Retina (tissue), 1 donor: ENCODE measurements around the gene ULK3.
"Not testable (repeated sequence)": the region's sequence is repeated elsewhere in the genome, so short reads cannot be mapped to it uniquely, and the experiment has no call there.

Experiments used
- DNase-seq: peaks from one replicate; pipeline ENCODE4 v3.0.0-alpha.2; 2016

The ULK3 gene

GRCh38 chr15:74842581-74843444, at the start of gene ULK3:
TSS of gene ULK3 (minus strand) at chr15:74843156. CDS start at chr15:74843105, 51 bp downstream.
- peak; percentile 96 for DNase-seq

GRCh38 chr15:74892313-74892712, 49.4 kb upstream of the ULK3 start:
- DNase-seq = no peak

- no peak for DNase-seq
Observed at GRCh38 chr15:74891469-74891868, 48.5 kb upstream of the ULK3 start.

GRCh38 chr15:74890665-74890960, 47.7 kb upstream of the ULK3 start:
- DNase-seq = no peak

- peak; percentile 95 for DNase-seq
Observed at GRCh38 chr15:74889883-74890664, 47.1 kb upstream of the ULK3 start, which contains the start of gene MPI. TSS of gene MPI (plus strand) at chr15:74890042. CDS start at chr15:74890074, 32 bp downstream.

- DNase-seq = no peak
Observed at GRCh38 chr15:74889390-74889882, 46.5 kb upstream of the ULK3 start.

- DNase-seq = no peak
Observed at GRCh38 chr15:74888716-74889115, 45.8 kb upstream of the ULK3 start.

- DNase-seq = not testable (repeated sequence)
Observed at GRCh38 chr15:74887537-74888193, 44.7 kb upstream of the ULK3 start.

- no peak for DNase-seq
Observed at GRCh38 chr15:74885461-74885860, 42.5 kb upstream of the ULK3 start.

- DNase-seq = no peak
Observed at GRCh38 chr15:74884428-74885223, 41.7 kb upstream of the ULK3 start.

GRCh38 chr15:74882528-74882927, 39.6 kb upstream of the ULK3 start:
- no peak for DNase-seq

GRCh38 chr15:74878273-74878672, 35.3 kb upstream of the ULK3 start:
- DNase-seq = no peak

- DNase-seq = no peak
Observed at GRCh38 chr15:74873756-74874424, 30.9 kb upstream of the ULK3 start.

- DNase-seq = peak; percentile 100
Observed at GRCh38 chr15:74873036-74873755, 30.2 kb upstream of the ULK3 start, which contains the start of gene SCAMP2. TSS of gene SCAMP2 (minus strand) at chr15:74873365. CDS start at chr15:74873255, 110 bp downstream.

GRCh38 chr15:74872702-74873035, 29.7 kb upstream of the ULK3 start:
- no peak for DNase-seq

- DNase-seq = no peak
Observed at GRCh38 chr15:74870436-74871215, 27.7 kb upstream of the ULK3 start.

- DNase-seq = no peak
Observed at GRCh38 chr15:74869726-74870407, 26.9 kb upstream of the ULK3 start.

- no peak for DNase-seq
Observed at GRCh38 chr15:74869372-74869725, 26.4 kb upstream of the ULK3 start.

GRCh38 chr15:74868059-74868458, 25.1 kb upstream of the ULK3 start:
- no peak for DNase-seq
